ENCODE data around the gene TMEM270. TPM values are rescaled to one million over a fixed set of nuclear protein-coding genes. Genes with fewer than 3 reads are reported as not detected.

TMEM270 gene
- total and polyA plus RNA-seq, 2 of the 8 experiments (the other 6 are each of a cell fraction or from before 2014, with no cell fraction given) = 0.26 TPM; not detected in 1

GRCh38 chr7:73882047-73882402, 21.1 kb downstream of the TMEM270 start:
- Histone ChIP-seq H3K4me1 (replicated peaks in 1 of 4; ENCODE audit: control insufficient read depth in 3 of 4, insufficient read depth in 4 of 4, low read length in 3 of 4) (no peaks in the 10 kb centered on the region; a peak in 3 of 7 replicates), H4K5ac (ENCODE audit: insufficient read length, low read depth, low read length) (no peak overlapping the region), H3K79me1 (ENCODE audit: low read depth, low read length) (no peaks in the 10 kb centered on the region), H2AK5ac (ENCODE audit: low read depth, low read length) (no peak overlapping the region), H3K4ac (replicated peaks; ENCODE audit: insufficient read length, low read depth, low read length) (no peak overlapping the region), H3K79me2 (ENCODE audit: control insufficient read depth in 1 of 2, insufficient read depth in 2 of 2, low read length in 2 of 2) (no peaks in the 10 kb centered on the region), H3K4me3 (ENCODE audit: extremely low read depth in 1 of 4, insufficient read depth in 2 of 4, low read depth in 3 of 4, low read length in 4 of 4) (no peak overlapping the region), H4K91ac (replicated peaks; ENCODE audit: insufficient read length, low read length) (no peak overlapping the region), H3K36me3 (ENCODE audit: control insufficient read depth in 2 of 4, insufficient read depth in 4 of 4, low read length in 3 of 4) (no peaks in the 10 kb centered on the region), H3K18ac (ENCODE audit: extremely low read depth, low read length) (no peak overlapping the region), H2BK15ac (ENCODE audit: low read length) (no peak overlapping the region), H4K20me1 (replicated peaks in 1 of 2; ENCODE audit: control insufficient read depth in 1 of 2, insufficient read depth in 2 of 2, low read length in 2 of 2) (no peaks in the 10 kb centered on the region), H3K9me3 (ENCODE audit: insufficient read depth in 2 of 2, low read depth in 1 of 2, low read length in 1 of 2) (no peaks in the 10 kb centered on the region), H3K56ac (replicated peaks; ENCODE audit: insufficient read length, low read depth, low read length) (no peak overlapping the region), H3K14ac (ENCODE audit: insufficient read length) (no peak overlapping the region), H3K4me2 (ENCODE audit: insufficient read depth in 1 of 2, low read depth in 2 of 2, low read length in 2 of 2) (no peak overlapping the region), H3K27me3 (replicated peaks in 1 of 4; ENCODE audit: control insufficient read depth in 3 of 4, extremely low read depth in 1 of 4, insufficient read depth in 3 of 4, low read length in 3 of 4) (no peaks in the 10 kb centered on the region), H3K23me2 (ENCODE audit: low read depth, low read length) (no peaks in the 10 kb centered on the region), H3K23ac (ENCODE audit: insufficient read length) (no peak overlapping the region), H2BK5ac (ENCODE audit: low read depth, low read length) (no peak overlapping the region), H3K9ac (replicated peaks in 1 of 4; ENCODE audit: extremely low read depth in 1 of 4, low read depth in 3 of 4, low read length in 3 of 4) (no peak overlapping the region), H4K8ac (ENCODE audit: extremely low read depth, insufficient read depth, low read length) (no peak overlapping the region), H2BK12ac (ENCODE audit: low read depth, low read length) (no peak overlapping the region), H2BK20ac (ENCODE audit: low read length) (no peak overlapping the region), H3K27ac (ENCODE audit: low read depth, low read length) (no peak overlapping the region), H2BK120ac (replicated peaks; ENCODE audit: low read depth, low read length) (no peak overlapping the region), H2AFZ (ENCODE audit: low read length) (no peak overlapping the region)
- CTCF ChIA-PET (ENCODE audit: partially characterized antibody) = interaction anchor here (0.7 to 4.1 kb wide), 11 partner anchors 9 to 275 kb away, joined by 3 to 14 read pairs (median 3); no protein-coding TSS in a partner anchor
- no peak for DNase-seq (ENCODE audit: low read depth in 1 of 2, low spot score in 2 of 2)
- POLR2A ChIA-PET (ENCODE audit: partially characterized antibody) = interaction anchor here (2.2 kb wide), 1 partner anchor 20 kb away, joined by 8 read pairs; no protein-coding TSS in a partner anchor
- 90% methylated on average over 3 of the region's 3 CpGs; no CpG with 5 or more reads in 1 of the 2 experiments for WGBS, 2 experiments (ENCODE audit: extremely low coverage in 1 of 2, insufficient coverage in 1 of 2, insufficient read length in 1 of 2, insufficient replicate concordance in 2 of 2, low coverage in 1 of 2, low lambda C conversion rate in 2 of 2, missing lambda C conversion rate in 1 of 2)
- FAIRE-seq = no peak
- TF ChIP-seq CTBP2 (IDR thresholded peaks at IDR 0.05; ENCODE audit: borderline replicate concordance, insufficient read depth, insufficient read length, low read length) (no peak), CBX8 (IDR thresholded peaks at IDR 0.05; ENCODE audit: borderline replicate concordance, low read depth, low read length) (no peak), TAF7 (optimal IDR thresholded peaks at IDR 0.05; ENCODE audit: borderline replicate concordance, low read depth, low read length) (no peak), SIX5 (IDR thresholded peaks at IDR 0.05; ENCODE audit: low read depth, low read length) (no peak), KDM5A (IDR thresholded peaks at IDR 0.05; ENCODE audit: low read length) (no peak), SRF (IDR thresholded peaks at IDR 0.05; ENCODE audit: low read depth, low read length) (no peak), CTCF (IDR thresholded peaks at IDR 0.05; ENCODE audit: control extremely low read depth in 1 of 3, insufficient read depth in 1 of 3, low read depth in 1 of 3, low read length in 3 of 3) (no peak), GTF2F1 (IDR thresholded peaks at IDR 0.05; ENCODE audit: borderline replicate concordance, low read depth, low read length) (no peak), TBP (IDR thresholded peaks at IDR 0.05; ENCODE audit: low read depth, low read length) (no peak), ZNF274 (IDR thresholded peaks at IDR 0.05; ENCODE audit: borderline replicate concordance, extremely low read depth, low read length) (no peak), POLR2A (IDR thresholded peaks at IDR 0.05; ENCODE audit: control extremely low read depth in 1 of 2, low read depth in 2 of 2, low read length in 2 of 2) (no peak), TEAD4 (IDR thresholded peaks at IDR 0.05; ENCODE audit: low read depth, low read length) (no peak), JUN (IDR thresholded peaks at IDR 0.05; ENCODE audit: low read depth, low read length) (no peak)
